AG04450 (cell line): ENCODE measurements around the gene APPBP2. TPM values are rescaled to one million over a fixed set of nuclear protein-coding genes. Genes with fewer than 3 reads are reported as not detected.

Experiments
- CTCF ChIA-PET: fragments of 300-600, 350-600 bp; formaldehyde crosslinking; extraction: SDS; loops from one replicate; lab custom pipeline; 2022; ENCODE audit warnings: antibody characterized with exemption, inconsistent platforms; lab: Charles Lee
- POLR2A ChIA-PET: fragments of 350-600 bp; formaldehyde crosslinking; extraction: SDS; loops from one replicate; lab custom pipeline; 2021; ENCODE audit warnings: antibody characterized with exemption, inconsistent platforms; lab: Yijun Ruan, JAX
- DNase-seq: peaks from one replicate; pipeline ENCODE4 v3.0.0-alpha.2; 2011; ENCODE audit warnings: low read depth, low spot score
- H3K27ac ChIP-seq: one replicate; pipeline ENCODE4 v1.5.1; 2012; ENCODE audit warnings: low read depth, low read length, control low read depth
- H3K27me3 ChIP-seq: one replicate; pipeline ENCODE4 v1.6.0; 2012; ENCODE audit warnings: low read length; ENCODE audit not compliant: control insufficient read depth, insufficient read depth
- H3K4me3 ChIP-seq: 2 replicates; pipeline ENCODE4 v1.5.1; 2011; ENCODE audit warnings: mild to moderate bottlenecking, low read depth, low read length, control low read depth
- H3K9me3 ChIP-seq: 2 replicates; pipeline ENCODE4 v1.5.1; 2012; ENCODE audit warnings: low read length; ENCODE audit not compliant: control insufficient read depth, insufficient read depth
- polyA plus RNA-seq: library from polyadenylated mRNA; depleted of rRNA; stranded (reverse); fragments of >200 nt; gene quantifications from 2 replicates; pipeline ENCODE4 v1.2.3, GENCODE V29; 2011
- TF ChIP-seq, protein P1 (sequence below): IDR thresholded peaks from 2 replicates; pipeline ENCODE4 v1.5.1; 2011; ENCODE audit warnings: low read depth, low read length, control low read depth, inconsistent platforms

Gene APPBP2
- polyA plus RNA-seq, 1 experiment, result 55.1 TPM

DNA sequence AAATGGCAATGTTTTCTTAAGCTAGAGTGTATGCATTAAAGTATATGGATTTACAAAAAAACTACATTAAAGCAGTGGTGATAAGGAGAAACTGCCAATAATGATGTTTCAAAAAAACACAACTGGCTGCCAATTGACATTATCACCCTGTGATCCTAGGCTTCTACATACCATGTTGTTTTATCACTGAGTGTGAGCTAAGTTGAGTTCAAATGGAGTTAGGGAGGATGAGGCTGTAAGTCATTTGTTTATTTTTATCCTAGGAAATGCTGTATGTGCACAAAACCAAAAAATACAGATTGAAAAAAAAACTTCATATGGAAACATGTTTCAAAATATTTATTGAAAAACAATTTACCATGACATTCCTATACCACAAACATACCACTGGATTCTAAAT, 80.9 kb downstream of the APPBP2 start:
- DNase-seq, result no peak
- no peak overlapping the region for H3K4me3 ChIP-seq
- TF ChIP-seq, protein P1, sequence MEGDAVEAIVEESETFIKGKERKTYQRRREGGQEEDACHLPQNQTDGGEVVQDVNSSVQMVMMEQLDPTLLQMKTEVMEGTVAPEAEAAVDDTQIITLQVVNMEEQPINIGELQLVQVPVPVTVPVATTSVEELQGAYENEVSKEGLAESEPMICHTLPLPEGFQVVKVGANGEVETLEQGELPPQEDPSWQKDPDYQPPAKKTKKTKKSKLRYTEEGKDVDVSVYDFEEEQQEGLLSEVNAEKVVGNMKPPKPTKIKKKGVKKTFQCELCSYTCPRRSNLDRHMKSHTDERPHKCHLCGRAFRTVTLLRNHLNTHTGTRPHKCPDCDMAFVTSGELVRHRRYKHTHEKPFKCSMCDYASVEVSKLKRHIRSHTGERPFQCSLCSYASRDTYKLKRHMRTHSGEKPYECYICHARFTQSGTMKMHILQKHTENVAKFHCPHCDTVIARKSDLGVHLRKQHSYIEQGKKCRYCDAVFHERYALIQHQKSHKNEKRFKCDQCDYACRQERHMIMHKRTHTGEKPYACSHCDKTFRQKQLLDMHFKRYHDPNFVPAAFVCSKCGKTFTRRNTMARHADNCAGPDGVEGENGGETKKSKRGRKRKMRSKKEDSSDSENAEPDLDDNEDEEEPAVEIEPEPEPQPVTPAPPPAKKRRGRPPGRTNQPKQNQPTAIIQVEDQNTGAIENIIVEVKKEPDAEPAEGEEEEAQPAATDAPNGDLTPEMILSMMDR, result no peak
- no peaks in the 10 kb centered on the region for H3K9me3 ChIP-seq
- CTCF ChIA-PET, result interaction anchor here (0.7 to 0.8 kb wide), 4 partner anchors 9 to 197 kb away, joined by 3 to 7 read pairs (median 4); no protein-coding TSS in a partner anchor
- no peaks in the 10 kb centered on the region for H3K27me3 ChIP-seq
- H3K27ac ChIP-seq, result no peak overlapping the region
- POLR2A ChIA-PET, result no interaction called here

GRCh38 chr17:60443713-60444112, 82.3 kb downstream of the APPBP2 start:
- TF ChIP-seq, protein P1, result no peak
- no peak overlapping the region for H3K4me3 ChIP-seq
- H3K27ac ChIP-seq, result no peak overlapping the region
- ChIA-PET POLR2A (no interaction called here), CTCF (interaction anchor here (0.7 kb wide), 1 partner anchor 884 kb away, joined by 5 read pairs; no protein-coding TSS in a partner anchor)
- no peaks in the 10 kb centered on the region for H3K27me3 ChIP-seq
- DNase-seq, result no peak
- H3K9me3 ChIP-seq, result no peaks in the 10 kb centered on the region

DNA sequence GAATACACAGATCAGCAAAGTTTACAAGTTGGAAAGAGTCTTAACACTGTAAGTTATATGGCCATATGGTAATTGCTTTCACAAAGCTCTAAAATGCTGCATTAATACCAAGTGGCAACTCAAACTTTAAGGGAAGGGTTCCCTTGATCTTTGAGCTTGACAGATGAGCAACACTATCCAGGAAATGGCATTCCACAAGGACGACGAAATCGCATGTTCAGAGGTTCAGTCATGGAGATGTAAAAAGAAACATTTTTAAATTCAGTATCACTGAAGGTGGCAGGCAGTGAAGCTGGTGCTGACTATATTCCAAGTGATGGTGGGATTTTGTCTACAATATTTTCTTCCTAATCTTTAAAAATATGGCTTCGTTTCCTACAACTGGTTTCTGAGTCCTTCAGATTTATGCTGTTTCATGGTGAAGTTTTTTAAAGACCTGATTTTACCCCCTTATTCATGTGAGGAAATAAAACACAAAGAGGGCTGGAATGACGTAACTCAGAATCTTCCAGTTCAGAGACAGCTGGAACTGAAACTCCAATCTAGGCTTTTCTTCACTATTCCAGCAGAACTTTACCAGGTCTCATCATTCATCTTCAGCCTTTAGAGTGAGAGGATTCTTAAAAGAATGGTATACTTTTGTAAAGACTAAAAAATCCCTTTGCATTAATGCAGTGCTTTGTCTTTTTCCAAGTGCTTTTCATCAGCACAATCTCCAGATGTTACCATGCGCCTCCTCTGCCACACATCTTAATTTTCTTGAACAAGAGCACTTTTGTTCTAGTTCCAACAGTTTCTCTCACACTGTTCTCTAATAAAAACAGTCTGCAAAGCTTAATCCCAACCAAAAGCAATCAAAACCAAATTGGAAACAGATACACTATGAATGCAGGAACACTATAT, 83.5 kb downstream of the APPBP2 start:
- DNase-seq, result no peak
- Histone ChIP-seq H3K27ac (no peak overlapping the region), H3K4me3 (no peak overlapping the region), H3K9me3 (no peaks in the 10 kb centered on the region), H3K27me3 (no peaks in the 10 kb centered on the region)
- TF ChIP-seq, protein P1, result no peak
- ChIA-PET CTCF (interaction anchor here (2.5 kb wide), 1 partner anchor 196 kb away, joined by 7 read pairs; no protein-coding TSS in a partner anchor), POLR2A (interaction anchor here (0.7 kb wide), 1 partner anchor 50 kb away, joined by 10 read pairs; the partner anchor contains the start of gene USP32)

DNA sequence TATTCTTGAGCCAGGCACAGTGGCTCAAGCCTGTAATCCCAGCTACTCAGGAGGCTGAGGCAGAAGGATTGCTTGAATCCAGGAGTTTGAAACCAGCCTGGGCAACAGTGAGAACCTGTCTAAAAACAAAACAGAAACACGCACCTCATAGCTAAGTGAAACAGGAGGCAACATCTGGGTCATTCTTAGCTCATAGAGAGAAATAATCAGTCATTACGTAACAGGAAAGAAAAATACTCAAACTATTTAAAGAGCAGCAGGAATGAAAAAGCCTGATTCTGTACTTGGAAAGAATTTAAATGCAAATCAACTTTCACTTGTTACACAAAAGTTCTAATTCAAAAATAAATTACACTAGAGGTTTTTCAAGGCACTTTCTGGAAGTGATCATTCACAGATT, 86.5 kb downstream of the APPBP2 start:
- Histone ChIP-seq H3K27ac (peak overlapping the region; percentile 3), H3K4me3 (no peak overlapping the region), H3K27me3 (no peaks in the 10 kb centered on the region), H3K9me3 (no peaks in the 10 kb centered on the region)
- TF ChIP-seq, protein P1, result no peak
- DNase-seq, result no peak
- POLR2A ChIA-PET, result interaction anchor here (0.5 to 0.7 kb wide), 2 partner anchors 180 to 625 kb away, joined by 3 to 4 read pairs; no protein-coding TSS in a partner anchor
- CTCF ChIA-PET, result interaction anchor here (1.0 to 1.5 kb wide), 4 partner anchors 199 to 299 kb away, joined by 5 to 8 read pairs (median 6); no protein-coding TSS in a partner anchor
